ENCODE results near the gene PLA2G3. TPM values are rescaled to one million over a fixed set of nuclear protein-coding genes. Genes with fewer than 3 reads are reported as not detected.

PLA2G3 gene
- total RNA-seq, 1 experiment from 2014 or later, result 18.3 TPM

DNA sequence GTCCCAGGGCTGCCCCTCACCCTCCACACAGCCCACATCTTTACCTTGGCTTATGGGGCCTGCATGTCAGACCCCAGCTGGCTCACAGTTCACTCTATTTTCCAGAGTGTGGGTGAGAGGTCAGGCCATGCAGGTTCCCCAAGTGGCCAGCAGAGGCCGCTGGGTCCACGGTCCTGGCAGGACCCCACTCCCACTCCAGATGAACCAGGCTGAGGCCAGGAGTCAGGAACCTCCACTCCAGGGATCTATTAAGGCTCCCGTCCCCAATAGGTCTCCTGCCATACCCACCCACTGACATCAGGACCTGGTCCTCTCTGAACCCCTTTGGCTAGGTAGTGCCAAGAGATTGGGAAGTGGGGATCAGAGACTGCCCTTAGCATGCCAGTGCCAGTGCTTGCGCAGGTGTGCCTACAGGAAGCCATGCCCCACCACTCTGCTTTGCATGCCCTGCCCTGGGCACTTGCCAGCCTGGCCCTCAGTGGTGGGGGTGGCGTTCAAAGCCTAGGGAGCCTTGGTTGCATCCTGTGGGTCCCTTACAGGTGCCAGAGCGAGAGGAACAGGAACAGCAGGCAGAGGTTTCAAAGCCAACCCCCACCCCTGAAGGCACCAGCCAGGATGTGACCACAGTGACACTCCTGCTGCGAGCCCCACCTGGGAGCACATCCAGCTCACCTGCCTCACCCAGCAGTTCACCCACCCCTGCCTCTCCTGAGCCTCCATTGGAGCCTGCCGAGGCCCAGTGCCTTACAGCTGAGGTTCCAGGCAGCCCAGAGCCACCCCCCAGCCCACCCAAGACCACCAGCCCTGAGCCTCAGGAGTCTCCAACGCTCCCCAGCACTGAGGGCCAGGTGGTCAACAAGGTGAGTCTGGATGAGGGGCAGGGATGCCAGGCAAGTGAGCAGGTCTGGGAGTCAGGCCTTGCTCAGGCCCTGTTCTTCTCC is 50.9 kb downstream of the PLA2G3 start (continued):
- 0 out of 2 replicates have a peak, but pooled peaks have one; percentile 13 for TF ChIP-seq ZNF121 (CRISPR knock-in tag; IDR thresholded peaks at IDR 0.05)
- no peak for TF ChIP-seq ZNF425 (CRISPR knock-in tag; conservative IDR thresholded peaks at IDR 0.05)
- TF ChIP-seq CTCF (IDR thresholded peaks at IDR 0.05), result peak; percentile 47; the same call in 1 of the 2 replicates
- no peak for TF ChIP-seq ESRRA (CRISPR knock-in tag; IDR thresholded peaks at IDR 0.05; ENCODE audit: borderline replicate concordance)

- POLR2A ChIA-PET, result interaction anchor here (1.5 kb wide), 1 partner anchor 120 kb away, joined by 6 read pairs; the partner anchor contains the start of genes MORC2 and TUG1
- H3K27me3 Mint-ChIP-seq (ENCODE audit: low read depth), result no peaks in the 10 kb centered on the region
- H3K27ac Mint-ChIP-seq, result no peak overlapping the region
- H3K36me3 Mint-ChIP-seq, result no peaks in the 10 kb centered on the region
- H3K4me3 Mint-ChIP-seq, result no peak overlapping the region
- ATAC-seq, result no peak
- no peaks in the 10 kb centered on the region for H3K9me3 Mint-ChIP-seq
- no peak for DNase-seq (ENCODE audit: low spot score)
- CTCF ChIA-PET, result interaction anchor here (0.5 to 21.8 kb wide), 19 partner anchors 7 to 198 kb away, joined by 3 to 363 read pairs (median 4); partner anchors contain the start of genes INPP5J, MORC2, PLA2G3 and RNF185
- H3K4me1 Mint-ChIP-seq, result peaks cover 11% of the 10 kb centered on the region
- TF ChIP-seq ETV6 (CRISPR knock-in tag; IDR thresholded peaks at IDR 0.05) (no peak), ZNF416 (CRISPR knock-in tag; IDR thresholded peaks at IDR 0.05) (no peak), ZSCAN18 (CRISPR knock-in tag; IDR thresholded peaks at IDR 0.05) (no peak), ZNF423 (CRISPR knock-in tag; IDR thresholded peaks at IDR 0.05) (no peak), FOXK1 (CRISPR knock-in tag; IDR thresholded peaks at IDR 0.05) (no peak), SOX15 (CRISPR knock-in tag; IDR thresholded peaks at IDR 0.05) (no peak), AFF4 (CRISPR knock-in tag; IDR thresholded peaks at IDR 0.05; ENCODE audit: borderline replicate concordance) (no peak), NFYB (CRISPR knock-in tag; conservative IDR thresholded peaks at IDR 0.05; ENCODE audit: low read depth) (no peak), JAZF1 (CRISPR knock-in tag; IDR thresholded peaks at IDR 0.05) (no peak), OVOL2 (CRISPR knock-in tag; IDR thresholded peaks at IDR 0.05; ENCODE audit: borderline replicate concordance) (no peak), MYBL2 (CRISPR knock-in tag; IDR thresholded peaks at IDR 0.05) (no peak), ZNF121 (CRISPR knock-in tag; IDR thresholded peaks at IDR 0.05) (no peak), ZNF512 (CRISPR knock-in tag; IDR thresholded peaks at IDR 0.05; ENCODE audit: borderline replicate concordance) (no peak)
- TF ChIP-seq, protein P1, sequence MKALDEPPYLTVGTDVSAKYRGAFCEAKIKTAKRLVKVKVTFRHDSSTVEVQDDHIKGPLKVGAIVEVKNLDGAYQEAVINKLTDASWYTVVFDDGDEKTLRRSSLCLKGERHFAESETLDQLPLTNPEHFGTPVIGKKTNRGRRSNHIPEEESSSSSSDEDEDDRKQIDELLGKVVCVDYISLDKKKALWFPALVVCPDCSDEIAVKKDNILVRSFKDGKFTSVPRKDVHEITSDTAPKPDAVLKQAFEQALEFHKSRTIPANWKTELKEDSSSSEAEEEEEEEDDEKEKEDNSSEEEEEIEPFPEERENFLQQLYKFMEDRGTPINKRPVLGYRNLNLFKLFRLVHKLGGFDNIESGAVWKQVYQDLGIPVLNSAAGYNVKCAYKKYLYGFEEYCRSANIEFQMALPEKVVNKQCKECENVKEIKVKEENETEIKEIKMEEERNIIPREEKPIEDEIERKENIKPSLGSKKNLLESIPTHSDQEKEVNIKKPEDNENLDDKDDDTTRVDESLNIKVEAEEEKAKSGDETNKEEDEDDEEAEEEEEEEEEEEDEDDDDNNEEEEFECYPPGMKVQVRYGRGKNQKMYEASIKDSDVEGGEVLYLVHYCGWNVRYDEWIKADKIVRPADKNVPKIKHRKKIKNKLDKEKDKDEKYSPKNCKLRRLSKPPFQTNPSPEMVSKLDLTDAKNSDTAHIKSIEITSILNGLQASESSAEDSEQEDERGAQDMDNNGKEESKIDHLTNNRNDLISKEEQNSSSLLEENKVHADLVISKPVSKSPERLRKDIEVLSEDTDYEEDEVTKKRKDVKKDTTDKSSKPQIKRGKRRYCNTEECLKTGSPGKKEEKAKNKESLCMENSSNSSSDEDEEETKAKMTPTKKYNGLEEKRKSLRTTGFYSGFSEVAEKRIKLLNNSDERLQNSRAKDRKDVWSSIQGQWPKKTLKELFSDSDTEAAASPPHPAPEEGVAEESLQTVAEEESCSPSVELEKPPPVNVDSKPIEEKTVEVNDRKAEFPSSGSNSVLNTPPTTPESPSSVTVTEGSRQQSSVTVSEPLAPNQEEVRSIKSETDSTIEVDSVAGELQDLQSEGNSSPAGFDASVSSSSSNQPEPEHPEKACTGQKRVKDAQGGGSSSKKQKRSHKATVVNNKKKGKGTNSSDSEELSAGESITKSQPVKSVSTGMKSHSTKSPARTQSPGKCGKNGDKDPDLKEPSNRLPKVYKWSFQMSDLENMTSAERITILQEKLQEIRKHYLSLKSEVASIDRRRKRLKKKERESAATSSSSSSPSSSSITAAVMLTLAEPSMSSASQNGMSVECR (CRISPR knock-in tag; IDR thresholded peaks at IDR 0.05; ENCODE audit: borderline replicate concordance), result no peak
Observed at GRCh38 chr22:31088233-31088986, 51.9 kb downstream of the PLA2G3 start.

Data from WTC11 (cell line).